Measurements from ENCODE around the gene MRPL21.
A peak's percentile ranks its signal among the peaks of the same experiment; 100 is the strongest.
"Not testable (repeated sequence)": the region's sequence is repeated elsewhere in the genome, so short reads cannot be mapped to it uniquely, and the experiment has no call there.

The MRPL21 gene

GRCh38 chr11:68911731-68912130, 8.1 kb upstream of the MRPL21 start:
- no peak for DNase-seq (ENCODE audit: low read depth in 2 of 2, low spot score in 1 of 2)

DNA sequence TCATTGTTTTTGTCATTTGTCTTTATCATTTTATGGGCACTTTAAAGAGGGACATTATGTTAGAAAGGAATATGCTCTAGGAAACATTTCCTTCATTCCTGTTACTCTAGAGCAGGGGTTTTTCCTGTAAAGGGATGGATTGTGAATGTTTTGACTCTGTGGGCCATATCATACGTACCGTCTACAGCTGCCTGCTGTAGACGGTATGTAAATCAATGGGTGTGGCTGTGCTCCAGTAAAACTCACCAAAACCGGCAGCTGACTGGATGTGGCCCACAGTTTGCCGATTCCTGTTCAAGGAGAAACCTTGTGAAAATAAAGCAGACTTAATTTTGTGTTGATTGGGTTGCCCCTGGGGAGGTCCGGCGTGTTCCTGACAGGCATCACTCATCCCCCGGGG, 7.3 kb upstream of the MRPL21 start:
- no peak for DNase-seq (ENCODE audit: low read depth in 2 of 2, low spot score in 1 of 2)

- DNase-seq (ENCODE audit: low read depth in 2 of 2, low spot score in 1 of 2): no peak
Observed at GRCh38 chr11:68908273-68908672, 4.6 kb upstream of the MRPL21 start.

DNA sequence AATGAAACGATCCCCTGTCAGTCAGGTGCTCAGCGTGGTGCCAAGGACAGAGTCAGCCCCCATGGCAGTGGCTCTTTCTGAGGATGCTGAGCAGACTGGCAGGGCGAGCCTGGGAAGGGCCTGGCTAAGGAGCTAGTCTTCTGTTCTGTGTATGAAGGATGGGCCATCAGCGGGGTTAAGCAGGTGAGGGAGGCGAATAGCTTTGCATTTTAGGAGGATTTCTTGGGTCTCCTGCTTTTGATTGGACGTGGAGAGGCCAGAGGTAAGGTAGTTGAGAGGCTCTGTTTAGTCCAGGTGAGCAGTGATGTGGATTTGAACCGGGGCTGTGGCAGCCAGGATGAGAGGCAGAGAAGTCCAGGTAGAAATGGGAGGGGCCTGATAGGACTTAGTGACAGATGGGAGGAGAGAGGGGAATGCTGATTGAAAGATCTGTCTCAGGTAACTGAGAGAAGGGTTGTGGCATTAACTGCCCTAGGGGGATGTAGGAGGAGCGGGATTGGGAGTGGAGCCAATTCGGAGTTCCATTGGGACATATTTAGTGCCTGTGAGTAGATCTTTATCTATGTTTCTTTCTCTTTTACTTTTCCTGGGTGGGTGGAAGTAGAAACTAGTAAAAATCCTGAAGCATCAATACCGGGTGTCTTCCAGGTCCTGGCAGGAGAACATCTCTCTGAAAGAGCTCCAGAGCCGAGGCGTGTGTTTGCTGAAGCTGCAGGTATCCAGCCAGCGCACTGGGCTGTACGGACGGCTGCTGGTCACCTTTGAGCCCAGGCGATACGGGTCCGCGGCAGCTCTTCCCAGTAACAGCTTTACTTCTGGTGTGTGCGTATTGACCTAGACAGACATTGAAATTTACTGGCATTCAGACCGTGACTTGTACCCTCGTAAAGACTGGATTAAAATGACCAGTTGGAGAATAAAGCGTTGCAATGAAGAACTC, 2.1 kb upstream of the MRPL21 start:
- no peak for DNase-seq (ENCODE audit: low read depth in 2 of 2, low spot score in 1 of 2)

DNA sequence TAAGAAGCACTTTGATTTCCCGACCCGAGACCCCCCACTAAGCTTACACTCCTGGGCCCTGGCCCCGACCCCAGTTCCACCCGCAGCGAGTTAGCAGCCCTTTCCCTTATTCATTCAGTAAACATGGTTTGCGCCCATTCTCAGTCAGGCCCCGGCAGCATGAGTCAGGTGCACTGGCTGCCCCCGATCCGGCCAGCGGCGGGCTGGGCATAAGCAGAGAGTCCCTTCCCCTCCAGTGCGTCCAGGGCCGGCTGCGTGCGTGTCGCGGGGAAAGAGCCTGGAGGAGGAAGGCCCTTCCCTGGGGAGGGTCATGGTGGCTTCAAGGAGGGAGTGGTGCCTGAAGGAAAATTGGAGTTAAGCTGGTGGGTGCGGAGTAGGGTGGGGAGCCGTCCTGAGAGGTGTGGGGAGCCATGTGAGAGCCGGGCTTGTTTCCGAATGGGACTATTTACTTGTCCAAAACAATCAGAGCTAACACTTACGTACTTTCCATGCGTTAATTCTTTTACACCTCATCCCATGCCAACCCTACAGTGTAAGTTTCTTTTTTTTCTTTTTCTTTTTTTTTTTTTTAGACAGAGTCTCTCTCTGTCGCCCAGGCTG, 716 bp upstream of the MRPL21 start:
- peak in 1 of 2 donors; percentile 6 for DNase-seq (ENCODE audit: low read depth in 2 of 2, low spot score in 1 of 2)

DNA sequence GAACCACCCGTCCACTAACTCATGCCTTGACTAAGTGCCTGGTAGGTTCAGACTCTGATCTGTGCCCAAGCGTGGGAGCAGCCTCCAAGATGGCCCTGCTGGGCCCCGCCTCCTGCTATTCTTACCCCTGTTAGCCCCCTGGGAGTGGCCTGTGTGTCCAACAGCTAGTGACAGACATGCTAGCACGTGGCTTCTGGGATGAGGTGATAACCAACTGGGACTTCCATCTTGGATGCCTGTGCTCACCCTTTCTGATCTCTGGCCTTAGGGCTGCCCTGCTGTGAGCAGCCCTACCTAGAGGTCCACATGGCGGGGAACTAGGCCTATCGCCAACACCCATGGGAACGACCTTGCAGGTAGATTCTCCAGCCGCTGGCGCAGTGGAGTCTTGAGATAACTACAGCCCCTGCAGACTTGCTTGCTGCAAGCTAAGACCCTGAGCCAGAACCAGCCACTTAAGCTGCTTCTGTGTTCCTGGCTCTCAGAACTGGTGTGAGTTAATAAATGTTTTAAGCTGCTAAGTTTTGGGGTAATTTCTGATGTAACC, 2.7 kb downstream of the MRPL21 start:
- no peak for DNase-seq (ENCODE audit: low read depth in 2 of 2, low spot score in 1 of 2)

DNA sequence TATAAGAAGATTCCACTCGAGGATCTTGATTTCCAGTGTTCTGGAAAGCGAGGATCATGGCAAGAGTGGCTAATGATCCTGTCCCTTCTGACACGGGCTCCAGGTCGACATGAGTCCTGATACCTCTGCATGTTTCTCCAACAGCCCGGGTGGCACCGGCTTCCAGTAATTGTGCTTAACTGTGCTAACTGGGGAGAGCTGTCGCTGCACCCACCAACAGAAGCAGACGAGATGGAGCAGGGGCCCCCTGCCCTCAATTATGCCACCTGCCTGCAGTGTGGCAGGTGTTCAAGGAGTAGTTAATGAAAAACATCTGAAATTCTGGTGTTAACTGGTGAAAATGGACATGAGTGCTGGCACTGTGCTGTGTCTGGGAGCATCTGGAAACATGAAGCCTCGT, 6.2 kb downstream of the MRPL21 start:
- DNase-seq (ENCODE audit: low read depth in 2 of 2, low spot score in 1 of 2): no peak

DNA sequence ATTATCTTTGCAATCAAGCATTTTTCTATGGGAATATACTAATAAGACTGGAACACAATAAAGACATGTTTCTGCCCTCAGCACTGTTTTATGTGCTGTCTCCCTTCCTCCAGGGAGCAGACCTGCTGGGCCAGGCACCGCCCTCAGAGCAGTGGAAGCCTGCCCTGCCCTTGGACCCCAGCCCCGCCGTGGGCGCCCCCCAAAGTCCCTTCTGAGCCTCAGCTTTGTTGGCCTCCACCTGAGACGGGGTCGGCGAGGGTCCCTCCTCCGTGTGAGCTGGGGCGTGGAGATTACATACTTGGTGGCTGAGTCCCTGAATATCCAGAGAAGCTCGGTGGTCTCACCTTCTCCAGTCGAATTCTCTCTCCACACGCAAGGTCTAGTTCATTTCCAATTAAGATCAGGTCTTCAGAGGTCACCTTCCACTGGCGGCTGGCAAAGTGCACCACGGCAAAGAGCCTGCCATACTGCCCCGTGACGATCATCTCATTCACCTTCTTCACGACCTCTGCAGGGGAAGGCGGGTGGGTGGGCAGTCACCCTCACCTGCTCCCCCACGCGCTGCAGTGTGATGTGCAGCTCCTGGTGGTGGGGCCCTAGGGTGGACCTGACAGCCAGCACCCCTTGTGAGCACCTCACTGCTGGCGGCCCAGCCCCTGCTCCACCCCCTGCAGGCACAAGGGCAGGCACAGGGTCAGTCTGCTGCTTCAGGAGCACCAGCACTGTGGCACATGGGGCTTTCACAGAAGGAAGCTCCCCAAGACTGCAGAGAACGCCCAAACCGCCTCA, 7.3 kb downstream of the MRPL21 start:
- no peak for DNase-seq (ENCODE audit: low read depth in 2 of 2, low spot score in 1 of 2)

GRCh38 chr11:68893282-68893681, 10.3 kb downstream of the MRPL21 start:
- no peak for DNase-seq (ENCODE audit: low read depth in 2 of 2, low spot score in 1 of 2)

- DNase-seq (ENCODE audit: low read depth in 2 of 2, low spot score in 1 of 2): no peak
Observed at GRCh38 chr11:68892576-68892975, 11.1 kb downstream of the MRPL21 start.

DNA sequence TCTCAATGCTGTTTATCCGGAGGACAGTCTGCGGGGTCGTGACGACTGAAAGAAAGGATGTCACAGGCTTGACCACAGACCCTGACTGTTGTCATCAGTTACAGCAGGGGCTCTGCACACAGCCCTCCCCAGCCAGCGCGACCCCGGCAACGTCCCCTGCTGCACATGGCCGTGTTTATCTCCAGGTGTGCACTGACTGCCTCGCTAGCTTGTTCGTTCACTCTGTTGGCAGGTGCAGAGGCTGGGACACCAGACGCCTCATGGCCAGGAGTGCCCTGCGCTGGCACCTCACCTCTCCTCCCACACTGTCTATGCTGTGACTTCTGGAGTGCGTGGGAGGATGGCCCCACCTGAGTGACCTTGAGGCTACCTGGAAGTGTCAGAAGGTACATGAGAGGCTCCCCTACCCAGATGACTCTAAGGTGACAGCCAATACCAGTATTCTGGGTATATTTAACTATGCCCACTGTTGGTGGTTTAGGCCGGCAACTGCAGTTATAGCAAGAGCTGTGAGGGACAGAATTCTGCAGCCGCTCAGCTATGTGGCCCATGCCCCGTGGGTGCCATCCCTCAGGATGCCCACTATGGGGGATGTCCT, 12.2 kb downstream of the MRPL21 start:
- DNase-seq (ENCODE audit: low read depth in 2 of 2, low spot score in 1 of 2): no peak

DNA sequence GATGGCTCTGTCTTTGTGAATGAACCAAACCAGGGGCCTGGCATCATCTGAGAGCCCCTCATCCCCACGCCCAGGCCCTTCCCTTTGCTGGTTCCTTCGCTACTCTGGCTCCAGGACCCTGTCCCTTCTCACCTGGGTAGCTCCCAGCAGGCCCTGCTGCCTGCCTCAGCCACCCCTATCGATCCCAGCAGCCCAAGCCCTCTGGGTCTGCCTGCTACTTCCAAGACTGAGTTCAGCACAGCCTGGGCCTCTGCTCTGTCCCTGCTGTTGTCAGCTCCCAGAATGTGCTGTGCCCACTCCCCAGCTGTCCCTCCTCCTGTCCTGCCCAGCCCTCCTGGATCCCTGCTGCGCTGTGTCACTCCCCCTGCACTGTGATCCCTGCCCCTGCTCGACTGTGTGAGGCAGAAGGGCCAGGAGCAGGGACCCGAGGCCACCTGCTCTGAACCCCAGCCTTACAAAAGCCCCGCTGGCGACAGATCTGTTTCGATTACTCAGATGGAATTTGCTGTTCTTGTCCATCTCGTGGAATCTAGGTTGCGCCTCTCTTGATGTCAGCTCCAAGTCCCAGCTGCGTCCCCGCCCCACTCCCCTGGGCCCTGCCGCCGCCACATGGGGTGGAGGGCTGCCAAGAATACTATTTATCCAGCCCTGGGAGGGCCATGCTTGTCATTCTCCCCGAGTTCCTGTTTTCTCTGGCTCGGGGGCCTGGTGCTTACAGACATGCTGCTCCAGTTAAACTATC, 13.0 kb downstream of the MRPL21 start:
- no peak for DNase-seq (ENCODE audit: low read depth in 2 of 2, low spot score in 1 of 2)

- DNase-seq (ENCODE audit: low read depth in 2 of 2, low spot score in 1 of 2): no peak
Observed at GRCh38 chr11:68889948-68890446, 13.6 kb downstream of the MRPL21 start.

DNA sequence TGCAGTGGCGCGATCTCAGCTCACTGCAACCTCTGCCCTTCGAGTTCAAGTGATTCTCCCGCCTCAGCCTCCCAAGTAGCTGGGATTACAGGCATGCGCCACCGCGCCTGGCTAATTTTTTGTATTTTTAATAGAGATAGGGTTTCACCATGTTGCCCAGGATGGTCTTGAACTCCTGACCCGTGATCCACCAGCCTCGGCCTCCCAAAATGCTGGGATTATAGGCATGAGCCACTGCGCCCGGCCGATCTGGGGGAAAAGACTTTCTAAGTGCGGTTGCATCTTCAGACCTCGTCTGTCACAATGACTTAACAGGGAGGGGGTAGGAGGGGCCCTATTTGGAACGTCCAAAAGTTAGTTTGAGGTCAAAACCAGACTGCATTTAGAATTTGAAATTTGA, 18.8 kb downstream of the MRPL21 start:
- DNase-seq (ENCODE audit: low read depth in 2 of 2, low spot score in 1 of 2): not testable (repeated sequence)

DNA sequence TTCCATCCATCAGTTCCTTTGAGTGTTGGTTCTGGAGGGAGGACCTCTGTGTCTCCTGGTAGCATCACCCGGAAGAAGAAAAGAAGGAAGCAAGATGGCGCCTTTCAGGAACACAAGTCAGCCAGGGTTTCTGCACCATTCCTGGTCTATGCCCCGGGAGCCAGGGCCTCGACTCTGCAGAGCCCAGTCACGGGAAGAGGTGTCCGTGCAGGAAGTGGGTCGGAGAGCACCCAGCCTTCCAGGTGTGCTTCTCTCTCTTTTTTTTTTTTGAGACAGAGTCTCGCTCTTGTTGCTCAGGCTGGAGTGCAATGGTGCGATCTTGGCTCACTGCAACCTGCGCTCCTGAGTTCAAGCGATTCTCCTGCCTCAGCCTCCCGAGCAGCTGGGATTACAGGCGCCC, 21.2 kb downstream of the MRPL21 start:
- DNase-seq (ENCODE audit: low read depth in 2 of 2, low spot score in 1 of 2): no peak

GRCh38 chr11:68881320-68881719, 22.3 kb downstream of the MRPL21 start:
- no peak for DNase-seq (ENCODE audit: low read depth in 2 of 2, low spot score in 1 of 2)

DNA sequence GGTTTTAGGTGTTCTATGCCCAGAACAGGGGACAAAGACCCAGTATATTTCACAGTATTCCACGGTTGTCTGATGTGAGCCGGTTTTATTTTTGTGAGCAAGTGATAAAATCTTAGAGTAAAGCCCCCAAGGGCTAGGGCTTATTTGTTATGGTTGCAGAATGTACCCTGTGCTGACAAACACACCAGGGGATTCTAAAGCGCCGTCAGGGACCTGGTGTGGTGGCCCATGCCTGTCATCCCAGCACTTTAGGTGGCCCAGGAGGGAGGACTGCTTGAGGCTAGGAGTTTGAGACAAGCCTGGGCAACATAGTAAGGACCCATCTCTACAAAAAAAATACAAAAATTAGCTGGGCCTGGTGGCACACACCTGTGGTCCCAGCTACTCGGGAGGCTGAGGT, 22.8 kb downstream of the MRPL21 start:
- DNase-seq (ENCODE audit: low read depth in 2 of 2, low spot score in 1 of 2): no peak

DNA sequence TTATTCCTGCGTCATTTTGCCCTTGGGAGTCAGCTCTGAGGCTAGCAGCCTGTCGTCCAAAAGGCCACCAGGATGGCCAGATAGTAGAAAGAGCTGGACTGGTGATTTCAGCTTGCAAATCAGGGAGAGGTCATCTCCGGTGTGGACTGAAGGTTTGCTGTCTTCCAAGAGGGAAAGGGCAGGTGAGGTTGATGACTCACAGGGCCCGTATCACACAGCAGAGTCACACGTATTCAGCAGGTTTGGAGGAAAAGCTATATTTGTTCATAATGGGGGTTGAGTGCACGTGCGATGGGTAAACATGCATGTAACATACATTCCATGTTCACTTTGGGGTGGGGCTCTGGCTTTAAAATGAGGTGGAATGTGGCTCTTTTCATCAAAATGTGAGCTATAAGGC, 25.6 kb downstream of the MRPL21 start:
- DNase-seq (ENCODE audit: low read depth in 2 of 2, low spot score in 1 of 2): no peak

DNA sequence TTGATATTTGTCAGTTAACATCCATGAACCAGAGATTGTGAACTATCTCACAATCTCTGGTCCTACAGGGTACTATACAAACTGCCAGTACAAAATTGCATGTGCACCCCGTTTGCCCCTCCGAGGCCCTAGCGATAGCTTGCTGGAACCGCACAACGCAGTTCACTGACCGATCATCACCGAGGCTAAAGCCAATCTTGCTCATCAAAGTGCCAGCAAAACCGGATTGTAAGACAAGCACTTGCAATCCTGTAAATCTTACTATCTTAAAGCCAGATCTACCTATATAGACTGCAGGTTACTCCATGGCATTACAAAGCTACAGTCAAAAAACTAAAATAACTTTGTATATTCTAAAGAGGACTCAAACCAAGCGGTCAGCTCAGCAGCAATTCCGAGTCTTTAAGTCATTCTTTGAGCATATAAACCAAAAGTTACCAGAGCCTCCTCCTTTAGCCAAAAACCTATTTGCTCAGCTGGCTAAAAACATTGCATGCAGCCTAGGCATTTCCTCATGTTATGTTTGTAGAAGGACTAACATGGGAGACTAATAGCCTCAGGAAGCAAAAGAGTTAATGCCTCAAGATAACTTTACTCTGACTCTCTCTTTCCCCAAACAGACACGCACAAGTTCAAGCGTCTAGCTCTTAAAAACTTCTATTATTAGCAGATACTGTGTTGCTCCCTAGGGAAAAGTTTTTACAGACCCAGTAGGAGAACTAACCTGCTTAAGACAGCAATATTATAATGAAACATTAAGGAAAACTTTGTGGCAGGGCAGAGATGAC, 31.2 kb downstream of the MRPL21 start:
- no peak for DNase-seq (ENCODE audit: low read depth in 2 of 2, low spot score in 1 of 2)

- no peak for DNase-seq (ENCODE audit: low read depth in 2 of 2, low spot score in 1 of 2)
Observed at GRCh38 chr11:68870470-68870869, 33.2 kb downstream of the MRPL21 start.

Measured in stimulated activated CD8-positive, alpha-beta memory T cell treated with anti-CD3 and anti-CD28 coated beads, Interleukin-4, amount 100 ng/mL, for 4 hours (primary cell).